H1 (cell line): ENCODE data around the gene ACADVL. TPM values are rescaled to one million over a fixed set of nuclear protein-coding genes. Genes with fewer than 3 reads are reported as not detected.

Experiments
- ASH2L ChIP-seq: fragments of 200-600, 300-600 bp; sonication (generic); IDR thresholded peaks from one replicate; pipeline ENCODE4 v1.7.1; 2017; ENCODE audit warnings: low read length
- BACH1 ChIP-seq: IDR thresholded peaks from 2 replicates; pipeline ENCODE4 v1.6.1; 2012; ENCODE audit warnings: low read length, improper control_type of control experiment
- BCL11A ChIP-seq, 2 experiments: IDR thresholded peaks; one replicate each; pipeline ENCODE4 v1.6.1; 2011; ENCODE audit warnings: low read depth in 2 of 2, low read length in 2 of 2, mild to moderate bottlenecking in 2 of 2
- CTBP2 ChIP-seq: IDR thresholded peaks from 2 replicates; pipeline ENCODE4 v1.7.0; 2011; ENCODE audit warnings: borderline replicate concordance, mild to moderate bottlenecking, moderate library complexity, mixed read lengths, low read length; ENCODE audit not compliant: insufficient read depth, insufficient read length
- HDAC2 ChIP-seq, 2 experiments: fragments of 300-600 bp in 1 of 2; sonication (generic) in 1 of 2; IDR thresholded peaks; 2 replicates each; pipeline ENCODE4 v1.6.1; 2011 to 2012; ENCODE audit warnings: low read depth in 2 of 2, low read length in 2 of 2, mild to moderate bottlenecking in 2 of 2, moderate library complexity in 2 of 2, borderline replicate concordance in 1 of 2, inconsistent platforms in 1 of 2
- HDAC6 ChIP-seq: IDR thresholded peaks from one replicate; pipeline ENCODE4 v1.7.1; 2012; ENCODE audit warnings: low read depth, mild to moderate bottlenecking, inconsistent platforms, low read length, moderate library complexity
- JUN ChIP-seq: IDR thresholded peaks from 2 replicates; pipeline ENCODE4 v1.6.1; 2011; ENCODE audit warnings: low read depth, mild to moderate bottlenecking, improper control_type of control experiment, low read length
- JUND ChIP-seq: IDR thresholded peaks from 2 replicates; pipeline ENCODE4 v1.6.1; 2011; ENCODE audit warnings: mild to moderate bottlenecking, improper control_type of control experiment, low read length
- KDM1A ChIP-seq: fragments of 200-600, 300-600 bp; sonication (generic); IDR thresholded peaks from 2 replicates; pipeline ENCODE4 v1.7.1; 2016; ENCODE audit warnings: mild to moderate bottlenecking, low read length, borderline replicate concordance
- KDM5A ChIP-seq: fragments of 200-600 bp; IDR thresholded peaks from 2 replicates; pipeline ENCODE4 v1.7.1; 2012; ENCODE audit warnings: mild to moderate bottlenecking, low read length, inconsistent platforms, mixed read lengths
- POLR2AphosphoS5 ChIP-seq: IDR thresholded peaks from 2 replicates; pipeline ENCODE4 v1.6.1; 2011; ENCODE audit warnings: low read depth, low read length
- RBBP5 ChIP-seq: IDR thresholded peaks from 2 replicates; pipeline ENCODE4 v1.7.1; 2012; ENCODE audit warnings: low read depth, mild to moderate bottlenecking, inconsistent platforms, low read length, moderate library complexity, borderline replicate concordance
- RFX5 ChIP-seq: IDR thresholded peaks from 2 replicates; pipeline ENCODE4 v1.6.1; 2011; ENCODE audit warnings: low read depth, low read length, improper control_type of control experiment, borderline replicate concordance
- SAP30 ChIP-seq: fragments of 300-600 bp; sonication (generic); IDR thresholded peaks from 2 replicates; pipeline ENCODE4 v1.7.1; 2012; ENCODE audit warnings: low read length, moderate library complexity, mild to moderate bottlenecking, inconsistent platforms; ENCODE audit not compliant: insufficient read depth, insufficient replicate concordance
- SIN3A ChIP-seq, 2 experiments: IDR thresholded peaks in 1 of 2; conservative IDR thresholded peaks in 1 of 2; 2 replicates each; pipeline ENCODE4 v1.6.1; 2011 to 2012; ENCODE audit warnings: low read length in 2 of 2, improper control_type of control experiment in 1 of 2, low read depth in 1 of 2, mild to moderate bottlenecking in 1 of 2
- SIRT6 ChIP-seq: IDR thresholded peaks from one replicate; pipeline ENCODE4 v1.7.1; 2012; ENCODE audit warnings: low read length, inconsistent platforms
- SIX5 ChIP-seq: IDR thresholded peaks from 2 replicates; pipeline ENCODE4 v1.6.1; 2011; ENCODE audit warnings: mild to moderate bottlenecking, low read depth, low read length
- SUZ12 ChIP-seq: fragments of 200-600 bp; sonication (generic); IDR thresholded peaks from 2 replicates; pipeline ENCODE4 v1.6.1; 2012; ENCODE audit warnings: mild to moderate bottlenecking, inconsistent platforms, low read length, moderate library complexity, mixed read lengths
- TBP ChIP-seq: IDR thresholded peaks from 2 replicates; pipeline ENCODE4 v1.6.1; 2011; ENCODE audit warnings: low read depth, low read length, improper control_type of control experiment
- polyA plus RNA-seq, 7 experiments: library from polyadenylated mRNA; depleted of rRNA in 3 of 7; stranded (reverse) in 5 of 7; unstranded in 2 of 7; fragments of >200 nt in 5 of 7; fragments of 200-250 nt in 2 of 7; gene quantifications; 1 replicate in 5 of 7; 2 replicates in 1 of 7; 4 replicates in 1 of 7; pipeline versions ENCODE4 v1.2.1 to v1.2.3, GENCODE V29; 2011 to 2013; ENCODE audit warnings: missing spikeins in 2 of 7, mixed read lengths in 2 of 7
- total RNA-seq: library from RNA; stranded (reverse); fragmentation: NEBNext Ultra II Directional; extraction: Animal tissue kit (Norgen Biotek cat#: 25700); gene quantifications from 2 replicates; pipeline ENCODE4 v1.2.1, GENCODE V29; 2021
- TF ChIP-seq, protein P1 (sequence below): IDR thresholded peaks from 2 replicates; pipeline ENCODE4 v1.6.1; 2011; ENCODE audit warnings: low read length, improper control_type of control experiment
- TF ChIP-seq, protein P2 (sequence below): IDR thresholded peaks from 2 replicates; pipeline ENCODE4 v1.6.1; 2012; ENCODE audit warnings: low read length, inconsistent platforms

The ACADVL gene
- total and polyA plus RNA-seq, 2 of the 8 experiments (the other 6 are each of a cell fraction or from before 2014, with no cell fraction given) = 181 to 231 TPM

DNA sequence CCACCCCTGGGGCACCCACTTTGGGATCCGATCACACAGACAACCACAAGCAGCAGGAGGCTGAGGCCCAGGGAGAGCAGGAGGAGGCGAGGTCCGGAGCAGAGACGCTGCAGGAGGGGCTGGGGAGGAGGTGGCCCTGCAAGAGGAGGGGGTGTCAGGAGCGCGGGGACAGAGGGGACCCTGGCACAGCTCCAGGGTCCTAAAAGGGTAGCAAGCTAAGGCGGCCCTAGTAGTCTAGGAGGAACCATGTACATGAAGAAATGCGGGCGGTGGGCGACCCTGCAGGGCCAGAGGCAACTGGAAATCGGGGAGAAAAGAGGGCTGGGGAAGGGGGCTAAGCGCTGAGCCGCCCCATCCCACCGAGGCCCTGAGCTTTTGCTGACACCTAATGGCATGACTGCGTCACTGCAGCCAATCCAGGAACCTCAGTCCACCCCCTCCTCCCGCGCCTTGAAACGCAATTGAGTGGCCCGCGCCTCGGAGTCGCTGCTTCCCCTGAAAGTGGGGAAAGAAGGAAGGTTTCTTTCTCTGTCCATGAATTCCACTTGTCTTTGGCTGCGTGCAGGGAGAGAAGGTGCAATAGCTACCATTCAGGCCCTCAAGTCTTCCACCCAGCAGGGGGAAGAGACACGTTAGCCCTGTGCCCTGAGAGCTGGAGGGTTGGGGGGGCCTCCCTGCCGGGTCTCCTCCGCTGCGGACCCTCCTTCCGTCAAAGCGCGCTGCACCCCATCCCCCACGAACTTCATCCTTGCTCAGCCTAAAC is 42.4 kb upstream of the ACADVL start (continued):
- 0 out of 2 replicates have a peak, but pooled peaks have one; percentile 28 for TF ChIP-seq POLR2AphosphoS5
- peak in 1 of 2 experiments; percentile 56; a peak in 1 of 4 replicates for TF ChIP-seq SIN3A (conservative IDR thresholded peaks at IDR 0.05 in 1 of 2, IDR thresholded peaks at IDR 0.05 in 1 of 2; ENCODE audit: low read depth in 1 of 2, low read length in 2 of 2)
- TF ChIP-seq SAP30 = no peak
- no peak for TF ChIP-seq BACH1
- TF ChIP-seq, protein P1, sequence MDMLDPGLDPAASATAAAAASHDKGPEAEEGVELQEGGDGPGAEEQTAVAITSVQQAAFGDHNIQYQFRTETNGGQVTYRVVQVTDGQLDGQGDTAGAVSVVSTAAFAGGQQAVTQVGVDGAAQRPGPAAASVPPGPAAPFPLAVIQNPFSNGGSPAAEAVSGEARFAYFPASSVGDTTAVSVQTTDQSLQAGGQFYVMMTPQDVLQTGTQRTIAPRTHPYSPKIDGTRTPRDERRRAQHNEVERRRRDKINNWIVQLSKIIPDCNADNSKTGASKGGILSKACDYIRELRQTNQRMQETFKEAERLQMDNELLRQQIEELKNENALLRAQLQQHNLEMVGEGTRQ = no peak
- TF ChIP-seq SIX5 = no peak
- no peak for TF ChIP-seq RFX5
- TF ChIP-seq TBP = 0 out of 2 replicates have a peak, but pooled peaks have one; percentile 27
- no peak for TF ChIP-seq CTBP2
- TF ChIP-seq KDM5A = no peak
- no peak for TF ChIP-seq HDAC6
- peak; percentile 55 for TF ChIP-seq ASH2L
- TF ChIP-seq HDAC2 (IDR thresholded peaks at IDR 0.05; ENCODE audit: borderline replicate concordance in 1 of 2, low read depth in 2 of 2, low read length in 2 of 2) = 0 out of 4 replicates have a peak, but pooled peaks of 1 of the 2 experiments have one; percentile 16
- TF ChIP-seq, protein P2, sequence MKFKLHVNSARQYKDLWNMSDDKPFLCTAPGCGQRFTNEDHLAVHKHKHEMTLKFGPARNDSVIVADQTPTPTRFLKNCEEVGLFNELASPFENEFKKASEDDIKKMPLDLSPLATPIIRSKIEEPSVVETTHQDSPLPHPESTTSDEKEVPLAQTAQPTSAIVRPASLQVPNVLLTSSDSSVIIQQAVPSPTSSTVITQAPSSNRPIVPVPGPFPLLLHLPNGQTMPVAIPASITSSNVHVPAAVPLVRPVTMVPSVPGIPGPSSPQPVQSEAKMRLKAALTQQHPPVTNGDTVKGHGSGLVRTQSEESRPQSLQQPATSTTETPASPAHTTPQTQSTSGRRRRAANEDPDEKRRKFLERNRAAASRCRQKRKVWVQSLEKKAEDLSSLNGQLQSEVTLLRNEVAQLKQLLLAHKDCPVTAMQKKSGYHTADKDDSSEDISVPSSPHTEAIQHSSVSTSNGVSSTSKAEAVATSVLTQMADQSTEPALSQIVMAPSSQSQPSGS = no peak
- no peak for TF ChIP-seq JUND
- no peak for TF ChIP-seq RBBP5
- no peak for TF ChIP-seq KDM1A
- TF ChIP-seq SUZ12 = no peak
- no peak for TF ChIP-seq BCL11A (IDR thresholded peaks at IDR 0.05; ENCODE audit: low read depth in 2 of 2, low read length in 2 of 2)
- no peak for TF ChIP-seq SIRT6
- TF ChIP-seq JUN = no peak
